ENCODE data around the gene DISC1. TPM values are rescaled to one million over a fixed set of nuclear protein-coding genes. Genes with fewer than 3 reads are reported as not detected.

DISC1 gene
- total RNA-seq, 1 experiment from 2014 or later: 9.8 TPM

- CTCF ChIA-PET: no interaction called here
- TF ChIP-seq, protein P1, sequence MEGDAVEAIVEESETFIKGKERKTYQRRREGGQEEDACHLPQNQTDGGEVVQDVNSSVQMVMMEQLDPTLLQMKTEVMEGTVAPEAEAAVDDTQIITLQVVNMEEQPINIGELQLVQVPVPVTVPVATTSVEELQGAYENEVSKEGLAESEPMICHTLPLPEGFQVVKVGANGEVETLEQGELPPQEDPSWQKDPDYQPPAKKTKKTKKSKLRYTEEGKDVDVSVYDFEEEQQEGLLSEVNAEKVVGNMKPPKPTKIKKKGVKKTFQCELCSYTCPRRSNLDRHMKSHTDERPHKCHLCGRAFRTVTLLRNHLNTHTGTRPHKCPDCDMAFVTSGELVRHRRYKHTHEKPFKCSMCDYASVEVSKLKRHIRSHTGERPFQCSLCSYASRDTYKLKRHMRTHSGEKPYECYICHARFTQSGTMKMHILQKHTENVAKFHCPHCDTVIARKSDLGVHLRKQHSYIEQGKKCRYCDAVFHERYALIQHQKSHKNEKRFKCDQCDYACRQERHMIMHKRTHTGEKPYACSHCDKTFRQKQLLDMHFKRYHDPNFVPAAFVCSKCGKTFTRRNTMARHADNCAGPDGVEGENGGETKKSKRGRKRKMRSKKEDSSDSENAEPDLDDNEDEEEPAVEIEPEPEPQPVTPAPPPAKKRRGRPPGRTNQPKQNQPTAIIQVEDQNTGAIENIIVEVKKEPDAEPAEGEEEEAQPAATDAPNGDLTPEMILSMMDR (IDR thresholded peaks at IDR 0.05; ENCODE audit: unreplicated experiment): no peak
- Mint-ChIP-seq H3K36me3 (ENCODE audit: insufficient read depth, unreplicated experiment) (no peaks in the 10 kb centered on the region), H3K27me3 (ENCODE audit: unreplicated experiment) (no peaks in the 10 kb centered on the region), H3K4me3 (ENCODE audit: low read depth, unreplicated experiment) (no peak overlapping the region), H3K4me1 (ENCODE audit: low read depth, unreplicated experiment) (peaks cover 15% of the 10 kb centered on the region), H3K27ac (ENCODE audit: unreplicated experiment) (no peak overlapping the region), H3K9me3 (ENCODE audit: low read depth, unreplicated experiment) (no peaks in the 10 kb centered on the region)
- no peak for DNase-seq
- intact Hi-C loops (cut with micrococcal nuclease; ENCODE audit: unreplicated experiment): no loop called here
- no TSS peak for BruUV-seq (replicated peaks)
Measured at GRCh38 chr1:231774719-231775335, 148.2 kb downstream of the DISC1 start.

DNA sequence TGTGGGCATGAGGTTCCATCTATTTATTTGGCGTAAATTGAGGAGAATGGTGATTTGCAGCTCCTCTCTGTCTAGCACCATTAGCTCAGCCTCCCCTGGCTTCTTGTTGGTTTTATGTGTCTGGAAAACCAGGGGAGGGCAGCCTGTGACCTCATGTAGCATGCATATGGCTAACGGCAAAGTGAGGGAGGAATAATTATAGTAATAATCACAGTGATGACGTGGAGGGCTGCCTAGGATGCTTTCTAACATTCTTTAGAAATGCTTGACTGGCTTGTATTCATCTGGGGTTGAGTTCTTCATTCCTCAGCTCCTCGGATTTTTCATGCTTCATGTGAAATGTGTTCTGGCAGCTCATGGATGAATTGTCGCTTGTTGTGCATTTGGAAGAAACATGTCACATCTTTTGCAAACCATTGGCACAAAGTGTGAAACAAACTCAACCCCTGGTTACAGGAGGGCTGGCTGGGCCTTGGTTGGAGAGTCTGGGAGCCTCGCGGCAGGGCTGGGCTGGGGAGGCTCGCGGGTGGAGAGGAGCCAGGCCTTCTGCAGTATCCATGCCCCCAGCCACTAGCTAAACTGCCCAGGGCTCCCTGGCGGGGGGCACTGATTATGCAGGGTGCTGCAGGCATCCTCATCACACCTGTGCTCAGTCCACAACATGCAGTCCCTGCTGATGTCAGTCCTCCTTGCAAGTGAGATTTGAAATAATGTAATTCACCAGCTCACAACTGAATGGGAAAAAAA, 149.6 kb downstream of the DISC1 start:
- H3K9me3 Mint-ChIP-seq (ENCODE audit: low read depth, unreplicated experiment): no peaks in the 10 kb centered on the region
- no peak overlapping the region for H3K27ac Mint-ChIP-seq (ENCODE audit: unreplicated experiment)
- H3K27me3 Mint-ChIP-seq (ENCODE audit: unreplicated experiment): no peaks in the 10 kb centered on the region
- H3K4me3 Mint-ChIP-seq (ENCODE audit: low read depth, unreplicated experiment): no peak overlapping the region
- CTCF ChIA-PET: no interaction called here
- BruUV-seq (replicated peaks): no TSS peak
- no peak for DNase-seq
- intact Hi-C loops (cut with micrococcal nuclease; ENCODE audit: unreplicated experiment): no loop called here
- TF ChIP-seq, protein P1 (IDR thresholded peaks at IDR 0.05; ENCODE audit: unreplicated experiment): no peak
- H3K4me1 Mint-ChIP-seq (ENCODE audit: low read depth, unreplicated experiment): peaks cover 15% of the 10 kb centered on the region
- no peaks in the 10 kb centered on the region for H3K36me3 Mint-ChIP-seq (ENCODE audit: insufficient read depth, unreplicated experiment)

DNA sequence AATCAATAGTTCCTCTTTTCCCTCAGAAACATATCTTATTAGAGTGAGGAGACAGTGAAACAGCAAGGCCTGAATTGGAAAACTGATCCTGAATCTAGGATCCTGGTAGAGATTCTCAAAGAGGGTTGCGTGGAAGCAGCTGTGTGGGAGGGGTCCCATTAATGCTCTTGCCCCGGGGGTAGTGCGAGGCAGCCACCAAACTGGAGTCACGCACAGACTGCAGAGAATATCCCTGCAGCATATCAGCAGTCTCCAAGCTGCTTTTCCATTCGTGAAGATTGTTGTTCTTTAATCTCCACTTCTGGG, 150.1 kb downstream of the DISC1 start:
- Mint-ChIP-seq H3K4me3 (ENCODE audit: low read depth, unreplicated experiment) (no peak overlapping the region), H3K27me3 (ENCODE audit: unreplicated experiment) (no peaks in the 10 kb centered on the region), H3K9me3 (ENCODE audit: low read depth, unreplicated experiment) (no peaks in the 10 kb centered on the region), H3K4me1 (ENCODE audit: low read depth, unreplicated experiment) (peaks cover 20% of the 10 kb centered on the region), H3K27ac (ENCODE audit: unreplicated experiment) (no peak overlapping the region), H3K36me3 (ENCODE audit: insufficient read depth, unreplicated experiment) (no peaks in the 10 kb centered on the region)
- TF ChIP-seq, protein P1 (IDR thresholded peaks at IDR 0.05; ENCODE audit: unreplicated experiment): no peak
- no peak for DNase-seq
- CTCF ChIA-PET: no interaction called here
- intact Hi-C loops (cut with micrococcal nuclease; ENCODE audit: unreplicated experiment): no loop called here
- no TSS peak for BruUV-seq (replicated peaks)

GRCh38 chr1:231778009-231778719, 151.6 kb downstream of the DISC1 start:
- CTCF ChIA-PET: no interaction called here
- no peak overlapping the region for H3K4me3 Mint-ChIP-seq (ENCODE audit: low read depth, unreplicated experiment)
- H3K4me1 Mint-ChIP-seq (ENCODE audit: low read depth, unreplicated experiment): peaks cover 28% of the 10 kb centered on the region
- H3K9me3 Mint-ChIP-seq (ENCODE audit: low read depth, unreplicated experiment): no peaks in the 10 kb centered on the region
- intact Hi-C loops (cut with micrococcal nuclease; ENCODE audit: unreplicated experiment): no loop called here
- TF ChIP-seq, protein P1 (IDR thresholded peaks at IDR 0.05; ENCODE audit: unreplicated experiment): no peak
- no peaks in the 10 kb centered on the region for H3K27me3 Mint-ChIP-seq (ENCODE audit: unreplicated experiment)
- no peaks in the 10 kb centered on the region for H3K36me3 Mint-ChIP-seq (ENCODE audit: insufficient read depth, unreplicated experiment)
- peak; percentile 78 for DNase-seq
- BruUV-seq (replicated peaks): no TSS peak
- peak overlapping the region; percentile 61 for H3K27ac Mint-ChIP-seq (ENCODE audit: unreplicated experiment)

Measured in Calu3 (cell line).